CD14-positive monocyte (primary cell): Measurements from ENCODE around the gene CPED1. TPM values are rescaled to one million over a fixed set of nuclear protein-coding genes. Genes with fewer than 3 reads are reported as not detected.

Source experiments
- DNase-seq, 3 donors: peaks; one replicate each; pipeline ENCODE4 v3.0.0-alpha.2; 2011 to 2022
- H2AFZ ChIP-seq: 2 replicates; pipeline ENCODE4 v1.6.0; 2012; ENCODE audit warnings: mild to moderate bottlenecking, low read depth, low read length, inconsistent platforms; ENCODE audit not compliant: insufficient read depth, poor library complexity, severe bottlenecking
- H3K27ac ChIP-seq, 2 donors: 1 replicate in 1 of 2; 2 replicates in 1 of 2; pipeline ENCODE4 v1.5.1; 2012 to 2013; ENCODE audit warnings: low read length in 2 of 2, control low read depth in 1 of 2, inconsistent platforms in 1 of 2, low read depth in 1 of 2, mild to moderate bottlenecking in 1 of 2
- H3K27me3 ChIP-seq, 2 donors: one replicate each; pipeline versions ENCODE4 v1.6.0 to v1.6.1; 2011 to 2013; ENCODE audit warnings: low read length in 2 of 2; ENCODE audit not compliant: control insufficient read depth in 2 of 2, insufficient read depth in 2 of 2
- H3K36me3 ChIP-seq, 2 donors: replicated peaks in 1 of 2; 1 replicate in 1 of 2; 2 replicates in 1 of 2; pipeline versions ENCODE4 v1.5.1 to v1.6.1; 2012 to 2013; ENCODE audit warnings: low read length in 2 of 2, control low read depth in 1 of 2, inconsistent platforms in 1 of 2, mild to moderate bottlenecking in 1 of 2; ENCODE audit not compliant: insufficient read depth in 2 of 2, control insufficient read depth in 1 of 2
- H3K4me1 ChIP-seq, 2 donors: 1 replicate in 1 of 2; 2 replicates in 1 of 2; pipeline versions ENCODE4 v1.5.1 to v1.6.1; 2012 to 2013; ENCODE audit warnings: low read length in 2 of 2, control low read depth in 1 of 2, inconsistent platforms in 1 of 2, mild to moderate bottlenecking in 1 of 2, moderate library complexity in 1 of 2; ENCODE audit not compliant: insufficient read depth in 2 of 2, control insufficient read depth in 1 of 2
- H3K4me2 ChIP-seq: replicated peaks from 2 replicates; pipeline ENCODE3; 2012; ENCODE audit warnings: low read length, moderate library complexity, mild to moderate bottlenecking; ENCODE audit not compliant: poor library complexity, severe bottlenecking; ENCODE audit errors: extremely low read depth
- H3K4me3 ChIP-seq, 3 experiments: fragments of 200-600 bp in 1 of 3; sonication (generic) in 1 of 3; replicated peaks in 1 of 3; 1 replicate in 2 of 3; 2 replicates in 1 of 3; pipeline ENCODE4 v1.5.1; 2011 to 2013; ENCODE audit warnings: low read length in 3 of 3, mild to moderate bottlenecking in 3 of 3, control low read depth in 2 of 3, low read depth in 2 of 3, inconsistent platforms in 1 of 3, moderate library complexity in 1 of 3
- H3K79me2 ChIP-seq: 2 replicates; pipeline ENCODE4 v1.6.0; 2012; ENCODE audit warnings: mild to moderate bottlenecking, control low read depth, inconsistent platforms, low read length, moderate library complexity; ENCODE audit not compliant: insufficient read depth
- H3K9ac ChIP-seq: 2 replicates; pipeline ENCODE4 v1.6.0; 2017; ENCODE audit warnings: low read length, mild to moderate bottlenecking; ENCODE audit not compliant: insufficient read depth, poor library complexity, severe bottlenecking
- H3K9me3 ChIP-seq, 2 donors: replicated peaks in 1 of 2; 1 replicate in 1 of 2; 2 replicates in 1 of 2; pipeline versions ENCODE4 v1.5.1 to v1.6.1; 2012 to 2013; ENCODE audit warnings: low read length in 2 of 2, control low read depth in 1 of 2; ENCODE audit not compliant: control insufficient read depth in 1 of 2, insufficient read depth in 1 of 2
- H4K20me1 ChIP-seq: 2 replicates; pipeline ENCODE4 v1.6.0; 2012; ENCODE audit warnings: mild to moderate bottlenecking, low read length, control low read depth, moderate library complexity; ENCODE audit not compliant: insufficient read depth
- H3K27ac Mint-ChIP-seq, 7 donors: one replicate each; pipeline ENCODE4 v1.8.0; 2020; ENCODE audit warnings: mild to moderate bottlenecking in 7 of 7, mixed read lengths in 7 of 7, moderate library complexity in 6 of 7, inconsistent platforms in 2 of 7
- H3K27me3 Mint-ChIP-seq, 3 donors: one replicate each; pipeline ENCODE4 v1.8.0; 2021 to 2022; ENCODE audit warnings: low read depth in 3 of 3, mild to moderate bottlenecking in 3 of 3, mixed read lengths in 3 of 3, moderate library complexity in 3 of 3, inconsistent platforms in 1 of 3
- H3K36me3 Mint-ChIP-seq, 2 donors: one replicate each; pipeline ENCODE4 v1.8.0; 2020; ENCODE audit warnings: mixed read lengths in 2 of 2, inconsistent platforms in 1 of 2, mild to moderate bottlenecking in 1 of 2
- H3K4me1 Mint-ChIP-seq: one replicate; pipeline ENCODE4 v1.8.0; 2020; ENCODE audit warnings: mild to moderate bottlenecking, mixed read lengths
- H3K4me3 Mint-ChIP-seq, 2 donors: one replicate each; pipeline ENCODE4 v1.8.0; 2020; ENCODE audit warnings: mild to moderate bottlenecking in 2 of 2, mixed read lengths in 2 of 2, moderate library complexity in 1 of 2
- H3K9me3 Mint-ChIP-seq, 7 donors: one replicate each; pipeline ENCODE4 v1.8.0; 2020 to 2022; ENCODE audit warnings: mixed read lengths in 7 of 7, mild to moderate bottlenecking in 6 of 7, moderate library complexity in 6 of 7, inconsistent platforms in 2 of 7
- CTCF ChIP-seq: fragments of 200-600 bp; IDR thresholded peaks from one replicate; pipeline ENCODE4 v1.8.0; 2022; ENCODE audit warnings: antibody characterized with exemption, mild to moderate bottlenecking
- WGBS: methylation state at CpG from one replicate; pipeline ENCODE4 v1.1.5; 2013; ENCODE audit warnings: missing lambda C conversion rate; ENCODE audit not compliant: insufficient coverage; 5-methylcytosine and 5-hydroxymethylcytosine counted together
- intact Hi-C, 2 donors: fragments of 100-400 bp; cut with micrococcal nuclease; formaldehyde crosslinking; loops; one replicate each; pipeline versions ENCODE4 v1.15.0 to v1.15.1; 2023
- polyA plus RNA-seq, 3 donors: library from polyadenylated mRNA; depleted of rRNA in 1 of 3; unstranded in 2 of 3; stranded (reverse) in 1 of 3; fragments of 300-500 nt in 2 of 3; fragments of >200 nt in 1 of 3; fragmentation: Illumina TruSeq in 2 of 3; gene quantifications; 1 replicate in 2 of 3; 2 replicates in 1 of 3; pipeline ENCODE4 v1.2.3, GENCODE V29; 2012 to 2021

CPED1 gene
- polyA plus RNA-seq, 3 donors = 9.8 to 30.0 (median 20.4) TPM

DNA sequence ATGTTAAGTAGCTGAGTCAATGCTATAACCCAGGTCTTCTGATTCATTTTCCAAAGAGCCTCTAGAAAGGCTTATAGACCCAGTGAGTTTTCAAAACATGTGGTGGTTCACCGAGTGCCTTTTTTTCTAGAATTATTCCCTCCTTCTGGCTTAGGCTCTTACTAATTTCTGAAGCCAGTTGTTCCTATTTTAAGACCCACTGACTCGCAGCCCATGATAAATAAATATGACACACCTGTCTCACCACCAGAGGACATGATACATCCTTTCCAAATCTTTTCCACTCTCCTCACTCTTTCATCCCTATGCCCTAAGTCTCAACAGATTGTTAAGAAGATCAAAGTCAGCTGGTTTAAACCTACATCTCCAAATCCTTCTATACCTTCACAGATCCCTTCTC, 214.3 kb downstream of the CPED1 start:
- WGBS = 93% methylated on average over 2 of the region's 2 CpGs
- no peak overlapping the region for H3K4me3 Mint-ChIP-seq
- H3K27ac ChIP-seq = no peak overlapping the region

GRCh38 chr7:121204537-121204936, 216.0 kb downstream of the CPED1 start:
- DNase-seq = no peak
- Histone ChIP-seq H2AFZ (no peak overlapping the region), H3K27me3 (no peaks in the 10 kb centered on the region), H3K27ac (no peak overlapping the region), H3K79me2 (no peaks in the 10 kb centered on the region), H3K36me3 (no peaks in the 10 kb centered on the region), H3K4me1 (no peaks in the 10 kb centered on the region), H3K9me3 (no peaks in the 10 kb centered on the region), H4K20me1 (no peaks in the 10 kb centered on the region), H3K4me2 (no peak overlapping the region), H3K4me3 (no peak overlapping the region), H3K9ac (no peak overlapping the region)
- Mint-ChIP-seq H3K4me3 (no peak overlapping the region), H3K36me3 (no peaks in the 10 kb centered on the region), H3K27me3 (peaks cover 0 to 2% (median 0%) of the 10 kb centered on the region in 3 donors), H3K27ac (no peak overlapping the region), H3K9me3 (peaks cover 0 to 7% (median 0%) of the 10 kb centered on the region in 7 donors), H3K4me1 (no peaks in the 10 kb centered on the region)
- intact Hi-C loops = no loop called here
- WGBS = no CpG with 5 or more reads among the region's 1 CpG
- no peak for TF ChIP-seq CTCF

More for the DNA sequence above, 214.3 kb downstream of the CPED1 start:
- Mint-ChIP-seq H3K4me1 (no peaks in the 10 kb centered on the region), H3K9me3 (peaks cover 0 to 4% (median 0%) of the 10 kb centered on the region in 7 donors), H3K36me3 (no peaks in the 10 kb centered on the region), H3K27me3 (peaks cover 0 to 2% (median 0%) of the 10 kb centered on the region in 3 donors), H3K27ac (no peak overlapping the region)
- Histone ChIP-seq H3K4me1 (no peaks in the 10 kb centered on the region), H3K36me3 (no peaks in the 10 kb centered on the region), H3K79me2 (no peaks in the 10 kb centered on the region), H2AFZ (no peak overlapping the region), H3K9ac (no peak overlapping the region), H3K4me3 (no peak overlapping the region), H3K9me3 (no peaks in the 10 kb centered on the region), H4K20me1 (no peaks in the 10 kb centered on the region), H3K4me2 (no peak overlapping the region), H3K27me3 (no peaks in the 10 kb centered on the region)
- no peak for DNase-seq
- TF ChIP-seq CTCF = no peak
- intact Hi-C loops = no loop called here
